ENCODE results near the gene HDAC9. TPM values are rescaled to one million over a fixed set of nuclear protein-coding genes. Genes with fewer than 3 reads are reported as not detected.

Gene HDAC9
- total RNA-seq, 1 experiment from 2014 or later: 7.7 TPM

GRCh38 chr7:18471476-18472160 lies 23.9 kb upstream of the HDAC9 start:
- Histone ChIP-seq H4K20me1 (ENCODE audit: control insufficient read depth, insufficient read depth, insufficient read length) (no peaks in the 10 kb centered on the region), H3K18ac (ENCODE audit: insufficient read length, low read depth, low read length) (no peak overlapping the region), H3K23me2 (ENCODE audit: insufficient read length, low read depth, low read length, poor library complexity, severe bottlenecking) (no peaks in the 10 kb centered on the region), H2BK12ac (ENCODE audit: insufficient read length, low read depth, low read length) (no peak overlapping the region), H4K8ac (replicated peaks; ENCODE audit: insufficient read length, low read depth, low read length) (no peak overlapping the region), H3K14ac (ENCODE audit: insufficient read depth, low read length) (no peak overlapping the region), H3K27me3 (ENCODE audit: insufficient read depth, low read length) (no peaks in the 10 kb centered on the region), H3K4ac (ENCODE audit: low read depth, low read length) (no peak overlapping the region), H3K23ac (ENCODE audit: insufficient read length, low read depth, low read length) (no peak overlapping the region), H3K79me1 (ENCODE audit: insufficient read depth, low read depth, low read length, poor library complexity, severe bottlenecking) (no peaks in the 10 kb centered on the region), H2BK20ac (ENCODE audit: low read depth, low read length, poor library complexity, severe bottlenecking) (no peak overlapping the region), H3K4me1 (ENCODE audit: insufficient read depth, low read length) (no peaks in the 10 kb centered on the region), H2BK120ac (ENCODE audit: low read depth, low read length, poor library complexity, severe bottlenecking) (no peak overlapping the region), H4K91ac (ENCODE audit: insufficient read length, low read depth, low read length) (no peak overlapping the region), H3K9ac (ENCODE audit: extremely low read depth, insufficient read length, low read length) (no peak overlapping the region), H2AFZ (ENCODE audit: low read length) (no peak overlapping the region), H3K79me2 (ENCODE audit: insufficient read depth, low read length) (no peaks in the 10 kb centered on the region), H2BK5ac (ENCODE audit: insufficient read length, low read length) (no peak overlapping the region), H3K4me2 (ENCODE audit: insufficient read depth, insufficient read length, low read length) (no peak overlapping the region), H3T11ph (ENCODE audit: low read length) (no peak overlapping the region), H3K9me3 (ENCODE audit: control insufficient read depth, low read depth, low read length) (no peaks in the 10 kb centered on the region), H2BK15ac (ENCODE audit: low read depth, low read length) (no peak overlapping the region), H3K27ac (ENCODE audit: insufficient read length, low read depth, low read length) (no peak overlapping the region), H2AK5ac (ENCODE audit: insufficient read length, low read length) (no peak overlapping the region), H3K56ac (ENCODE audit: insufficient read length, low read depth, low read length) (no peak overlapping the region), H4K5ac (ENCODE audit: insufficient read length, low read depth, low read length) (no peak overlapping the region)
- no peak for DNase-seq
- Mint-ChIP-seq H3K9me3 (no peaks in the 10 kb centered on the region), H3K36me3 (ENCODE audit: insufficient read depth in 1 of 3, low read depth in 3 of 3) (no peaks in the 10 kb centered on the region), H3K27me3 (ENCODE audit: low read depth) (no peaks in the 10 kb centered on the region), H3K4me1 (peaks cover 0 to 1% of the 10 kb centered on the region in 2 experiments; a peak in 3 of 4 replicates), H3K4me3 (no peak overlapping the region), H3K27ac (no peak overlapping the region)
- no peak for TF ChIP-seq CTCF (conservative IDR thresholded peaks at IDR 0.05)

Data from H9 (cell line).